GM21786 (cell line): ENCODE measurements around the gene PCDH12.
"Not testable (repeated sequence)": the region's sequence is repeated elsewhere in the genome, so short reads cannot be mapped to it uniquely, and the experiment has no call there.

Experiments
- ATAC-seq: cut with Tn5 transposase; IDR thresholded peaks from one replicate; pipeline ENCODE4 v1.9.1; 2021; ENCODE audit not compliant: unreplicated experiment

PCDH12 gene

DNA sequence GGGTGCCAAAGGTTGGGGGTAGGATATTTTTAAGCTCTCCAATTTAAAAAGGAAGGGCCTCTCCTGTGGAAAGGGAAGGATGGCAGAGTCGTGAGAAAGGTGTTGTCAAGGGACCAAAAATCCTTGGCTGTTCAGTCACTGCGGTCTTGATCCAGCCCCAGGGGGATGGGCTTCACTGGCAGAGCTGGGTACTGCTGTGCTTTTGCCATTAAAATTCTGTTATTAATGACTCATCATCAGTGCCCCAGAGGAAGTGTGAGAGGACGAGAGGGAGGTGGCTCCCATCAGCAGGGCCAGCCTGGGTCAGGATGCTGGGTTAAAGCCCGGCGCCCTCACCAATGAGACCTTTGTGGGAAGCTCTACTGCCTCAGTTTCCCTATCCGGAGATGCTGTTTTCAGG, 16.7 kb downstream of the PCDH12 start:
- no peak for ATAC-seq

DNA sequence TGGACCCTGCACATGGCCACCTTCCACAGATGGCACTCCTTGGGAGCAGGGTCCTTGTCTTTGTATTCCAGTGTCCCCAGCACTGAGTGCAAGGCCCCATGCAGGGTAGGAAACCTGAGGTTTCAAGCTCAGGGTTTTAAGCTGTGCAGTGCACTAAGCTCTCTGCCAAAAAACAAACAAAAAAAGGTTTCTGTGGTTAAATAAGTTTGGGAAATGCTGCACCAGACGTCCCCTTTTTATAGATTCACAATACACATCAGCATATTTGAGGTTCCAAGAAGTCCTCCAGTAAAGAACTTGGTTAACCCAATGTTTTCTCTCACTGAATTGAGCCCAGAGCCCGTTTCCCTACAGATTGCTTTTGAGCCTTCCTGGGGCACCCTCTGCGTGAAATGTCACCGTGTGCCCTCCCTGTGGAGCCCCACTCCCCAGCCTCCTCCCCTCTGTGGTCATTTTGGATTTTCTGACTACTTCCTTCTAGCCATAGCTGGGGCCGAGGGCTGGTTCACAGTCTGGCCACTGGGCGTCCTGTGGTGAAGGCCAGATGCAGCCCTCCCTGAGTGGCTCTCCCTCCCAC, 17.2 kb downstream of the PCDH12 start:
- ATAC-seq: no peak

DNA sequence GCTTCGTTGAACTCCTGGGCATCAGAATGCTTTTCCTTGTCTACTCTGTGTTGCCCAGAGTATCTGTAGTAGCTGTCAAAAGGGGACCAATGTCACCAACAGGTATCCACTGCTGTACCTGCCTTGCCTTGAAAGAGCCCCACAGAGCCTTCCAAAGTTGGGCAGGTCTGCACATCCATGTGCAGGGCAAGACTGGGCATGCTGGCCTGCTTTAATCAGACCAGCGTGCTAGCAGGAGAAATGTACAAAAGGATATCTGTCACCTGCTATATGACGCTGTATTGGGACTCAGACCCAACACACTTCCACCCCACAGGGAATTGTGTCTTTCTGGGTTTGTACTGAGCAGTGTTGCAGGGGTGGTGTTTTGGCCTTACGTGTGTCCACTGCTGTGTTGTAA, 22.5 kb downstream of the PCDH12 start:
- no peak for ATAC-seq

DNA sequence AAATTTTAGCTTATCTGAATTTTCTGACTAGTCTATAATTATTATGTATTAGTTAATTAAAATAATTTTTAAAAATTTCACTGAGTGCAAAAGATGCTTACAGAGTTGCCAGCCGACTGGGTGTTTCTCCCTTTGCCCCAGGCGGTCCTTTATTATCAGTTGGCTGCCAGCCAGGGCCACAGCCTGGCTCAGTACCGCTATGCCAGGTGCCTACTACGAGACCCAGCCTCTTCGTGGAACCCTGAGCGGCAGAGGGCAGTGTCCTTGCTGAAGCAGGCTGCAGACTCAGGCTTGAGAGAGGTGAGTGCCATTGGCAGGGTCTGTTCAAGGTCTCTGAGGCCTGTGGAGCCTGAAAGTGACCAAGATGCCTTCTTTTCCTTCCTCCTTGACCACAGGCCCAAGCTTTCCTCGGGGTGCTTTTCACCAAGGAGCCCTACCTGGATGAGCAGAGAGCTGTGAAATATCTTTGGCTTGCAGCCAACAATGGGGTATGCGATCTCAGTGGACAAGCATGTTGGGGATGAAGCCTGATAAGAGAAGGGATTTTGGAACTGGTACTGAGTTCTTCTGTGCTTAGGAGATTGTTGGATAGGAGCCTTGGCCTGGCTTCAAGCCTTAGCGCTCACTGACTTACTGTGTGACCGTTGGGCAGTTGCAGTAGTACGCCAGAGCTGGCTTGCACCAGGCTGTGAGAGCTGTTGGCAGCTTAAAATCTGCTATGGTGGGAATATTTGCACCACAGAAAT, 23.7 kb downstream of the PCDH12 start:
- ATAC-seq: no peak

DNA sequence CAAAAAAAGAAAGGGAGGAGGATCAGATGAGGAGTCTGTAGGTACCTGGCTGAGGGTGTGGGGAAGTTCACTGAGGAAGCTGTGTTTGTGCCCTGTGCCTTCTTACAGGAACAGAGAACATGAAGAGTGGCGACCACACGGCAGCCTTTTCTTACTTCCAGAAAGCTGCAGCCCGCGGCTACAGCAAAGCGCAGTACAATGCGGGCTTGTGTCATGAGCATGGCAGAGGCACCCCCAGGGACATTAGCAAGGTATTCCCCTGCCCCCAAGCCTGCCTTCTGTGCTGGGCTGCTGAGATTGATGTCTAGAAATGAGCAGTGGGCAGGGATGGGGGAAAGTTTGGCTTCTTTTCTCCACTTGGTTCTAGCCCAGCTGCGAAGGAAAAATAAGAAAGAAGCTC, 24.9 kb downstream of the PCDH12 start:
- ATAC-seq: no peak

DNA sequence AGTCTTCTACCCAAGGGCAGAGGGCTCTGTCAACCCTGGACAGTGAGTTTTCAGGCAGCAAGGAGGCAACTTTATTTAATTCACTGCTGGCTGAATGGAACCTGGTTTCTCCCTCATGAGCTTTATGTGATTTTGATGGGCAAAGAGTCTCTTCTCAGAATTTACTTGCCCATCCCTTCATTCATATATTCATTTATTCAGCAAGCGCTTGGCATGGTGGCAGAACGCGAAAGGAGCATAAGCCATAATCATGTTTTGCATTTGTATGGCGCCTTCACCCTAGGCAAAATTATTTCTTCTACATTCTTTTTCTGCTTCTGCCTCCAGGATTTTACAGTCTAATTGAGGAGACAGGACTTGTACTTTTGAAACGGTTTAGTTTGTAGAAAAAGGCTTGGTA, 26.3 kb downstream of the PCDH12 start:
- no peak for ATAC-seq

DNA sequence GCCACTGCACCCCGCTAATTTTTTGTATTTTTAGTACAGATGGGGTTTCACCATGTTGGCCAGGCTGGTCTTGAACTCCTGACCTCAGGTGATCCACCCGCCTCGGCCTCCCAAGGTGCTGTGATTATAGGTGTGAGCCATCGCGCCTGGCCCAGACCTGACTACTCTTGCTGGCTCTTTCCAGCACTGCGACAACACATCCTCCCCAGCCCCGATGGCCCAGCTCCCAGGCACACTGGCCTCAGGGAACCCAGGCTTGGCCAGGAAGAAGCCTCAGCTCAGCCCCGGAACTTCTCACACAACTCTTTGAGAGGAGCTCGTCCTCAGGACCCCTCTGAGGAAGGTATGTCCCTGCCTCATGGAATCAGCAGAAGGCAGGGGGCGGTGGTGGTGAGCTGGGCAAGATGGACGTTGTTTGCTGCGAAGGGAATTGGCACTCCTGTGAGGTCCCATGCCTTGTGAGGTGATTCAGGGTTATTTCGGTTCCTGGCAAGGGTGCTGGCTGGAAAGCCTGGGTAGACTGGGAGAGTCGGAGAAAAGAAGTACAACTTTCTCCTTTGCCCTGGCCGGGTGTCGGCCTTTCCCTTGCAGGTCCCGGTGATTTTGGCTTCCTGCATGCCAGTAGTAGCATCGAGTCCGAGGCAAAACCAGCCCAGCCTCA, 28.5 kb downstream of the PCDH12 start:
- ATAC-seq: no peak

DNA sequence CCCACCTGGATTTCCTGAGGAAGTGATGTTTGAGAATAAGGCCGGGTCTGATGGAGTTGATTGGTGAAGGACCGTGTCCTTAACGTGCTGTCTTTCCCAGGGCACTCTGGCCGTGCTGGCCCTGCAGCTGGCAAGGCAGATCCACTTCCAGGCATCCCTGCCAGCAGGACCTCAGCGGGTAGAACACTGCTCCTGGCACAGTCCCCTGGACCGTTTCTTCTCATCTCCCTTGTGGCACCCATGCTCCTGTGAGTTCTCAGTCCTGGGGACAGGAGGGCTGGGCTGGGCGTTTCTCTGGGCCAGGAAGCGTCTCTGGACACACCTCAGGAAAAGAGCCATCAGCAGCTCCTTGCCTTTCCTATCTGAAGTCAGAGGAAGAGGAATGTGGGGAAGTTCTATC, 30.0 kb downstream of the PCDH12 start:
- no peak for ATAC-seq

DNA sequence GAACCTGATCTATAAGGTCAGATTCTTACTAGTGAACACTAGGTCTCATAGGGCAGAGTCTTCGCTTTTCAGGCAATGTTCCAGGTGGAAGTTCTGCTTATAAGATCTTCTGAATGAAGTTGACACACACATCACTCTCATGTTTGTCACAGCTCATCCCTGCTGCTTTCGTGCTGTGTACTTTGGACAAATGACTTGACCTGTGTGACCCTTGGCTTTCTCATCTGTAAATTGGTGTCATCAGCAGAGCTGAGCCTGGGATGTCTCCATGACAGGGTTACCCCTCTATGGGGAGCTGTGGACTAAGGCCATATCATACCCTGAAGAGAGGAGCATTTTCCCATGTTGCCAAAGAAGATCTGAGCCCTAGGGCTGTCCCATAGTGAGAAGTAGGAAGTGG, 31.6 kb downstream of the PCDH12 start:
- no peak for ATAC-seq

DNA sequence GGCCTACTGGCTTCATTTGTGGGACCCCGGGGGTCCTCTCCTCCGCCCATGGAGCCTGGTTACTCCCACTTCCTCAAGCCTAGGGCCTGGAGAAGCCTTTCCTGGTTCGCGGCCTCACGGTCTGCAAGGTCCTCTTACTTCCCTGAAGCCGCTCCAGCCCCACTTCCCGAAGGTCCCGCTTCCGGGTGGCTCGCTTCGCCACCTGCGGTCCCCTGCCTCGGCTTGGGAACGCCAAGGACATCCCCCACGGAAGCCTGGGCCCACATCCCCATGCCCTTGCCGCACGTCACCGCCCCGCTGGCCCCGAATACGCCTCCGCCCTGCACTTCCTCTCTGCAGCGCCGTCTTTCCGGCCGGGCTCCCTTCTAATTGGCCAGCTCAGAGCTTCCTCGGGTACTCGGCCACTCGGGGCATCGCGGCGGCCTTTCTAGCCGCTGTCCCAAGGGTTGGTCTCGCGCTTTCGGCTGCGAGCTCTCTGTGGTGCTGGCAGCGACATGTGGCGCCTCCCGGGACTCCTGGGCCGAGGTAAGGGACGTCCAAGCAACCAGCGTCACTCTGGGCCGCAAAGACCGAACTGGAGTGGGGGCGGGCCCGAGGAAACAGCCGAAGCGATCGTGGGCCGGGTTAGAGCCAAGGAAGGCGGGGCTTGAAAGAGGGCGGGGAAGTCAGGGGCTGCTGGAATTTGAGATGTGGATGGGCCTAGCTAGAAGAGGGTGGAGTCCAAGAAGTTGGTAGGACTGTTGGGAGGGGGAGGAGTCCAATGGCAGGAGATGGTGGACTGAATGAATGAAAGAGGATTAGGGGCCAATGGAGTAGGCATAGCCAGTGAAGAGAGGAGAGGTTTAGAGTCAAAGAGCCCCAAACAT, 34.3 kb downstream of the PCDH12 start, which contains the start of gene DELE1:
Gene DELE1 (plus strand): TSS at position 424 of the 866 bp plus-strand sequence. CDS start 71 bp downstream, at position 495.
- ATAC-seq: peak; percentile 96

DNA sequence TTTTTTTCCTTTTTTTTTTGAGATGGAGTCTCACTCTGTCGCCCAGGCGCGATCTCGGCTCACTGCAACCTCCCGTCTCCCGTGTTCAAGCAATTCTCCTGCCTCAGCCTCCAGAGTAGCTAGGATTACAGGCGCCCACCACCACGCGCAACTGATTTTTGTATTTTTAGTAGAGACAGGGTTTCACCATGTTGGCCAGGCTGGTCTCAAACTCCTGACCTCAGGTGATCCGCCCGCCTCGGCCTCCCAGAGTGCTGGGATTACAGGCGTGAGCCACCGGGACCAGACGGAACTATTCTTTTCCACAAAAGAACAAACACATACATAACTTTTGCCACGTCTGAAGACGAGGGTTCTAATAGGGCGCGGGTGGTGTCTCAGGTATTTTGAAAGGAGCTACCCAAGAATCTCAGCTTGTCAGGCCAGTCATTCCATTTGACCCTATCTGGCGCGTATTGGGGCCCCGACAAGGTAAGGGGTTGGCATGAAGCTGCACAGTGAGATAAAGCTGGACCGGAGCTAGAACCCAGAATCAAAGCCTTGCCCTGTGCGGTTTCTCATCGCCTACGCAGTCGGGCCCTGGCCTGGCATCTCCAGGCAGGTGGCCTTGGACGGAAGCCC, 35.1 kb downstream of the PCDH12 start:
- not testable (repeated sequence) for ATAC-seq

DNA sequence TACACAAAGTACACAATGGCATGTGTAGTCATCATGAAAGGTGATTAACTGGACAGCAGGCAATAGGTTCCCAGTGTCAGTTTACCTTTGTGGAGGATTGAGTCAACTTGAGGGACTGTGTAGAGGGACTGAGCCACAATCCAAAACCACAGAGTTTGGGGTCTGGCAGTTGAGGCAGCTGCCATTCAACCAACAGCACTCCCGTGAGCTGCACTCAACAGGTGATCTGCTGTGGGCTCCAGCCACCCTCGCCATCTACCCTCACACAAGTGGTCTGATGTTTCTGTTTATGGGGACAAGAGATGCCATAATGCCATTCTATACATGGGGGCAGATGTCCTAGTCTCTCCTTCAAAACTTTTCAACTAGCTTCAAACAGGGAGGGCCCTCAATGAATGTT, 37.2 kb downstream of the PCDH12 start:
- no peak for ATAC-seq

DNA sequence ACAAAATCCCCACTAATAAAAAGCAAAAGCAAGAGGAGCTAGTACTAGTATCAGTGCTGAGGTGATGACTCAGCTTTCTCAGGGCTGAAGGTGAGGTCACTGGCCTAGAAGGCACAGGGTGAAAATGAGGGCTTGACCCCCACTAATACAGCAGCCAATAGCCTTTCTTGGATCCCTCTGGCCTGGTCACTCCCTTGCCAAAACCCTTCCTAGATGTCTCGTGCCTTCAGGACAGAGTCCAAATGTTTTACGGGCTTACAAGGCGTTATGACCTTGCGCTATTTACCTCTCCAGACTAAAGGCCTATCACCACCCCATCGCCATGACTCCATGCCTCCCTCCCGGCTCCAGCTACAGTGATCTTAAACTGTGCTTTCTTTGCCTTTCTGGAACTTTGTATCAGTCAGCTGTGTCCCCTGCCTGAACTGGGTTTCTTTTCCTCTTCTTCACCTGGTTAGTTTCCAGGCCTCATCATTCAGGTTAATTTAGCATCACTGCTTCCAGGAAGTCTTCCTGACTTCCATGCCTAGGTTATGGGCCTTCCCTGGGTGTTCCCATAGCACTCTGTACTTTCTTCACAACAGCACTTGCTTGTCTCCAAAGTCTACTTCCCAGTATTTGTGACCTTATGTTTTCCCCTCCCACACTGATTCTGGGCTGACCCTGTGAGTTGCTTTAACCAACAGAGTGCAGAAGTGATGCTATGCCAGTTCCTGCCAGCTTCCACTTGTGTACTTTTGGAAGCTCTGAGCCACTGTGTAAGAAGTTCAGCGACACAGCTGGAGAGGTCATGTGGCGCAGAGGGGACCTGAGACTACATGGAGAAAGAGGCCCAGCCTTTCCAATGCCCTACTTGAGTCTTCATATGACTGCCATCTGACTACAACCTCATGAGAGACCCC, 38.5 kb downstream of the PCDH12 start:
- no peak for ATAC-seq

DNA sequence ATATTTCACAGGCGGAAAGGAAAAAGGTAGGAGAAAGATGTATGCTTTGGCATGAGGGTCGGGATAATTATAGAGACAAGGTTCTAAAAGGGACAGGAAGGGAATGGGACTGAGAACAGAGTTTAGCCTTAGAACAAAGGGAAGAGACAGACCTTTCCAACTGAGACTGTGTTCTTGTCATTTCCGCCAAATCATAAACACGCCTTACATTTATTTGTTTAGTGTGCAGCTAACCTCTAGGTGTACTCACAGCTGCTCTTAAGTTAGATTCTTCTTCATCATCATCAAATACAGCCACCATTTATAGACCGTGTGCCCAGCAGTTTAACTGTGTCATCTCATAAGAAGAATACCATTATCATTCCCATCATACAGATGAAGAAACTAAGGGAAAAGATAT, 40.2 kb downstream of the PCDH12 start:
- ATAC-seq: no peak

DNA sequence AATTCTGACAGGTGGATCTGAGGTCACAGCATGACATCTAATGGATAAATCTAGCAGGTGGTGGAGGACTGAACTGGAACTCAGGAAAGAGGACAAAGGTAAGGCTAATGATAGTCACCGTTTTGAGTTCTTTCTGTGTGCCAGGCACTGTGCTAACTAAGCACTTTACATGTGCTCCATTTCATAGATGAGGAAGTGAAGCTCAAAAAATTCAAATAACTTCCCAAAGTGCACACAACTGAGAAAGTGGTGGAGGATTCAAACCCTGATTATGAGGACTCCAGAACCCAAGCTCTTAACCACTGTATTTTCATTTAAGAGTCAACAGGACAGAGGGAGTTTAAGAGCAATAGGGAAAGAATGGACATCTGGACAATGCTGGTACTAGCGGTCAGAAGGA, 41.5 kb downstream of the PCDH12 start:
- no peak for ATAC-seq

DNA sequence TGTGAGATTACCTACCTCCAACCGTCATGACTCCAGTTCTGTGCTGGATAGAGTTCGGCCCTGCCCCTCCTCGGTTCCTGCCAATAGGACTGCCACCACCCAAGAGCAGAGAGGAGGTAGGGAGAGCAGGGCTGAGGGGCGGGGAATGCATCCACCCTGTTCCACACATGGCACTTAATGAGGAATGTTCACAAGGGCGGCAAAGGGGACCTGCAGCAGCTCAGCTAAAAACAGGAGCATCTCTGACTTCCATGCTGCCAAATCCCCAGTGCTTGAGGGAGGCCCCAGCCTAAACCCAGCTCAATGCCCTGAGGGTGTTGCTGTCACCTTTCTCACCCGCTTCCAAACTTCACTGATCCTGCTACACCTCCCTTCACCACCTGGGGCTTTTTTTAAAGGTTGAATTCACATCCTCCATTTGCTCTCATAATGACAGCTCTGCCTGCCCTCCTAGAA, 42.1 kb downstream of the PCDH12 start:
- no peak for ATAC-seq

DNA sequence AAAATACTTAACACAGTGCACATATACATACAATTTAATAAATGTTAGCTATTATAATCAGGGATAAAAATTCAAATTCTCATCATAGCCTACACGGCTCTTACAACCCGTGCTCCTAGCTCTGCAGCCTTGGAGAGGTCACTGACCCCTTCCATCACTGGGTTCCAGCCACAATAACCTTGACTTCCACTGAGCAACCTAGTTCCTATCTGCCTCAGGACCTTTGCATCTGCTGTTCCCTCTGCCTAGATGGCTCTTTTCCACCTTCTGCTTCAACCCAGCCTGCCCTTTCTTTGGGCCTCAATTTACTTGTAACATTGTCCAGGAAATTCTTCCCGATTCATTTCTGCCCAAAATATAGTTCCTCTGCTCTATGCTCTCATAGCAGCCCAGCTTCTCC, 43.2 kb downstream of the PCDH12 start:
- ATAC-seq: no peak

DNA sequence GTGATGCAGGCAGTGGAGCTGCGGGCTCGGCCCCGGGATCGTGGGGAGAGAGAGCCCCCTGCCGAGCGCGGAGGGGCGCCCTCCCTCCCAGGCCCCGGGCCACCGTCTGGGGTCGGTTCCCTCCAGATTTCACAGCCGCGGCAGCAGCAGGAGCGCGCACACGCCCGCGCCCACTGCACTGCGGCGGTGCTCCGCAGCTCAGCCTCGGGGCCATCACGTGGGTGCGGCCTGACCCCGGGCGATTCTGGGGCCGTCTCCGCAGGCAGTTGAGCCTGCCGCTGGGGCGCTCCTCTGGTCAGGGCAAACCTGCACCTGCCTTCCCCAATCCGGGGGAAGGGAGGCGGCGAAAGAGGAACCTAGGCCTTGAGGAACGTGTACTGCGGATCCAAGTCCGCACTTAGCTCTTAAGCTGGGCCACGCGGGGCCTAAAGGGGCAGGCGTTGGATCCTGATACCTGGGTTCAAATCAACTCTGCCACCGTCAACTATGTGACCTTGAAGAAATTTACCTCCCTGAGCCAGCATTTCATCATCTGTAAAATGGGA, 43.7 kb downstream of the PCDH12 start:
- ATAC-seq: peak; percentile 55

DNA sequence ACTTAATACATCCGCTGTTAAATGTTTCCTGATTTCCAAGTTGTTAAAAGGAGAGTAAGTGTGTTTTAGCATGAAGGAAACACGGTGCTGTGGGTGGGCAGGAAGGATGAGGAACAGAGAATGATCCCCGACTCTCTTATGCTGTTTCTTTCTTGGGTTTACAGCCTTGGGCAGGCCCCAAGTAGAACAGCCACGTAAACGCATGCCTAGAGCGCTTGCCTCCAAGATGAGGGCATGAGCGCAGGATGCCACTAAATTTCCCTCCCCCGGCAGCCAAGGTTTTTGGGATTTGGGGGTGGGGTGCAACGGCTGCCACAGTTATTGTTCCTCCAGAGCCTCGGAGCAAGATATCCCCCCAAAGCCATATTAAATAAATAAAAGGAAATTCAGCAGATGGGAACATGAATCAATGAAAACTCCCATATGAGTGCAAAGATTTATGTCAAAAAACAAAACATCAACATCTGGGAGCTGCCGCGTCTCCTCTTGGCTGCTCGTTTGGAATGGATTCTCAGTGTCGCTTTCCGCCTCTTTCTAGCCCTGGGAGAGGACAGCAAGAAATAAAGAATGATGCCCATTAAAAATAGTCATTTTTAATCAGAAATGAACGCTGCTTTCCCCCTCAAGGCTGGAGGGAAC, 44.3 kb downstream of the PCDH12 start:
- no peak for ATAC-seq
